ENCODE measurements around the gene GPR42. TPM values are rescaled to one million over a fixed set of nuclear protein-coding genes. Genes with fewer than 3 reads are reported as not detected.
A peak's percentile ranks its signal among the peaks of the same experiment; 100 is the strongest.

GPR42 gene
- total and polyA plus RNA-seq, 11 donors, result not detected

GRCh38 chr19:35419046-35419445, 48.2 kb downstream of the GPR42 start:
- ATAC-seq (no peak), DNase-seq (no peak)
- H3K27me3 ChIP-seq, result peaks cover 0 to 3% (median 0%) of the 10 kb centered on the region in 9 donors
- 83 to 91% (median 85%) methylated on average over 3 of the region's 3 CpGs for WGBS, 4 donors
- H3K36me3 ChIP-seq, result no peaks in the 10 kb centered on the region
- H3K4me3 ChIP-seq, result no peak overlapping the region
- no peak overlapping the region for H3K27ac ChIP-seq
- H3K4me1 ChIP-seq, result peaks cover 0 to 16% (median 0%) of the 10 kb centered on the region in 12 donors
- TF ChIP-seq, protein P1, sequence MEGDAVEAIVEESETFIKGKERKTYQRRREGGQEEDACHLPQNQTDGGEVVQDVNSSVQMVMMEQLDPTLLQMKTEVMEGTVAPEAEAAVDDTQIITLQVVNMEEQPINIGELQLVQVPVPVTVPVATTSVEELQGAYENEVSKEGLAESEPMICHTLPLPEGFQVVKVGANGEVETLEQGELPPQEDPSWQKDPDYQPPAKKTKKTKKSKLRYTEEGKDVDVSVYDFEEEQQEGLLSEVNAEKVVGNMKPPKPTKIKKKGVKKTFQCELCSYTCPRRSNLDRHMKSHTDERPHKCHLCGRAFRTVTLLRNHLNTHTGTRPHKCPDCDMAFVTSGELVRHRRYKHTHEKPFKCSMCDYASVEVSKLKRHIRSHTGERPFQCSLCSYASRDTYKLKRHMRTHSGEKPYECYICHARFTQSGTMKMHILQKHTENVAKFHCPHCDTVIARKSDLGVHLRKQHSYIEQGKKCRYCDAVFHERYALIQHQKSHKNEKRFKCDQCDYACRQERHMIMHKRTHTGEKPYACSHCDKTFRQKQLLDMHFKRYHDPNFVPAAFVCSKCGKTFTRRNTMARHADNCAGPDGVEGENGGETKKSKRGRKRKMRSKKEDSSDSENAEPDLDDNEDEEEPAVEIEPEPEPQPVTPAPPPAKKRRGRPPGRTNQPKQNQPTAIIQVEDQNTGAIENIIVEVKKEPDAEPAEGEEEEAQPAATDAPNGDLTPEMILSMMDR (IDR thresholded peaks at IDR 0.05), result no peak
- no peak for TF ChIP-seq POLR2A (IDR thresholded peaks at IDR 0.05)
- intact Hi-C loops (cut with DNase I), result no loop called here
- H3K9me3 ChIP-seq, result no peaks in the 10 kb centered on the region

- DNase-seq, result no peak
- intact Hi-C loops (cut with DNase I), result loop anchor here in 1 of 10 donors (5.0 kb wide), 1 partner anchor 47 kb away; no protein-coding TSS in a partner anchor
- no peaks in the 10 kb centered on the region for H3K9me3 ChIP-seq
- ATAC-seq, result no peak
- peaks cover 0 to 3% (median 0%) of the 10 kb centered on the region in 9 donors for H3K27me3 ChIP-seq
- peaks cover 0 to 16% (median 0%) of the 10 kb centered on the region in 12 donors for H3K4me1 ChIP-seq
- no peak overlapping the region for H3K27ac ChIP-seq
- 89 to 93% (median 90%) methylated on average over 5 of the region's 5 CpGs for WGBS, 4 donors
- H3K4me3 ChIP-seq, result no peak overlapping the region
- TF ChIP-seq POLR2A (IDR thresholded peaks at IDR 0.05), result no peak
- TF ChIP-seq, protein P1 (IDR thresholded peaks at IDR 0.05), result no peak
- H3K36me3 ChIP-seq, result no peaks in the 10 kb centered on the region
Measured at GRCh38 chr19:35419805-35420204, 48.9 kb downstream of the GPR42 start.

- intact Hi-C loops (cut with DNase I), result loop anchor here in 1 of 10 donors (5.0 kb wide), 1 partner anchor 46 kb away; no protein-coding TSS in a partner anchor
- ATAC-seq (peak in 1 of 4 donors; percentile 18), DNase-seq (no peak)
- TF ChIP-seq, protein P1 (IDR thresholded peaks at IDR 0.05), result no peak
- no peak for TF ChIP-seq POLR2A (IDR thresholded peaks at IDR 0.05)
- 63 to 72% (median 66%) methylated on average over 11 of the region's 11 CpGs for WGBS, 4 donors
- no peak overlapping the region for H3K27ac ChIP-seq
- H3K4me1 ChIP-seq, result peaks cover 0 to 16% (median 0%) of the 10 kb centered on the region in 12 donors
- H3K27me3 ChIP-seq, result peaks cover 0 to 3% (median 0%) of the 10 kb centered on the region in 9 donors
- no peak overlapping the region for H3K4me3 ChIP-seq
- no peaks in the 10 kb centered on the region for H3K9me3 ChIP-seq
- H3K36me3 ChIP-seq, result no peaks in the 10 kb centered on the region
Measured at GRCh38 chr19:35421362-35421761, 50.5 kb downstream of the GPR42 start.

Small RNA genes within 50 kb of the gene (microRNA-seq; reads per million reads assigned to microRNA genes)
- 0 to 0.06 (median 0) reads per million in 4 donors for gene MIR5196

Other genes starting within 250 kb of the GPR42 start
- 10 to 100 TPM in 3 of 9 donors, 1 to 10 TPM in 6; 2.2 to 15.1 (median 6.0) TPM for gene LGI4, start 236.0 kb upstream of the GPR42 start, total RNA-seq
- 10 to 100 TPM in 1 of 2 donors, 1 to 10 TPM in 1; 4.2 to 14.2 TPM for gene LGI4, start 236.0 kb upstream of the GPR42 start, polyA plus RNA-seq
- gene FXYD1, start 232.2 kb upstream of the GPR42 start, total RNA-seq, result 100 to 1,000 TPM; 261 to 631 (median 412) TPM
- gene FXYD1, start 232.2 kb upstream of the GPR42 start, polyA plus RNA-seq, result 100 to 1,000 TPM; 129 to 439 TPM
- under 1 TPM in 3 of 9 donors, not detected in 6; 0.21 to 0.52 (median 0.28) TPM for gene FXYD7, start 227.8 kb upstream of the GPR42 start, total RNA-seq
- not detected for gene FXYD7, start 227.8 kb upstream of the GPR42 start, polyA plus RNA-seq
- 10 to 100 TPM; 15.3 to 87.9 (median 19.5) TPM for gene FXYD5, start 216.3 kb upstream of the GPR42 start, total RNA-seq
- gene FXYD5, start 216.3 kb upstream of the GPR42 start, polyA plus RNA-seq, result 10 to 100 TPM; 31.0 to 59.2 TPM
- not detected for gene FAM187B, start 142.3 kb upstream of the GPR42 start, total RNA-seq
- gene FAM187B, start 142.3 kb upstream of the GPR42 start, polyA plus RNA-seq, result under 1 TPM in 1 of 2 donors, not detected in 1; 0.06 TPM
- gene LSR, start 122.1 kb upstream of the GPR42 start, total RNA-seq, result 1 to 10 TPM; 2.8 to 9.0 (median 5.3) TPM
- 10 to 100 TPM in 1 of 2 donors, 1 to 10 TPM in 1; 4.8 to 10.5 TPM for gene LSR, start 122.1 kb upstream of the GPR42 start, polyA plus RNA-seq
- 100 to 1,000 TPM; 138 to 201 (median 159) TPM for gene USF2, start 102.1 kb upstream of the GPR42 start, total RNA-seq
- 100 to 1,000 TPM; 134 to 251 TPM for gene USF2, start 102.1 kb upstream of the GPR42 start, polyA plus RNA-seq
- gene HAMP, start 88.5 kb upstream of the GPR42 start, total RNA-seq, result 1 to 10 TPM in 2 of 9 donors, under 1 TPM in 2, not detected in 5; 0.19 to 2.4 (median 1.1) TPM
- gene HAMP, start 88.5 kb upstream of the GPR42 start, polyA plus RNA-seq, result 10 to 100 TPM in 1 of 2 donors, not detected in 1; 22.0 TPM
- gene MAG, start 78.9 kb upstream of the GPR42 start, total RNA-seq, result under 1 TPM in 1 of 9 donors, not detected in 8; 0.72 TPM
- gene MAG, start 78.9 kb upstream of the GPR42 start, polyA plus RNA-seq, result under 1 TPM in 1 of 2 donors, not detected in 1; 0.30 TPM
- gene CD22, start 41.9 kb upstream of the GPR42 start, total RNA-seq, result 1 to 10 TPM in 5 of 9 donors, under 1 TPM in 2, not detected in 2; 0.20 to 3.3 (median 1.2) TPM
- gene CD22, start 41.9 kb upstream of the GPR42 start, polyA plus RNA-seq, result under 1 TPM; 0.11 to 0.36 TPM
- not detected for gene FFAR1, start 23.2 kb upstream of the GPR42 start, total RNA-seq
- gene FFAR1, start 23.2 kb upstream of the GPR42 start, polyA plus RNA-seq, result not detected
- gene FFAR3, start 12.6 kb upstream of the GPR42 start, total RNA-seq, result under 1 TPM in 1 of 9 donors, not detected in 8; 0.96 TPM
- under 1 TPM; 0.11 to 0.15 TPM for gene FFAR3, start 12.6 kb upstream of the GPR42 start, polyA plus RNA-seq
- 1 to 10 TPM in 2 of 9 donors, under 1 TPM in 6, not detected in 1; 0.12 to 3.4 (median 0.40) TPM for gene FFAR2, start 77.2 kb downstream of the GPR42 start, total RNA-seq
- under 1 TPM in 1 of 2 donors, not detected in 1; 0.15 TPM for gene FFAR2, start 77.2 kb downstream of the GPR42 start, polyA plus RNA-seq
- not detected for gene KRTDAP, start 119.4 kb downstream of the GPR42 start, total RNA-seq
- gene KRTDAP, start 119.4 kb downstream of the GPR42 start, polyA plus RNA-seq, result not detected
- gene DMKN, start 142.6 kb downstream of the GPR42 start, total RNA-seq, result 10 to 100 TPM in 7 of 9 donors, 1 to 10 TPM in 2; 7.8 to 26.9 (median 12.1) TPM
- gene DMKN, start 142.6 kb downstream of the GPR42 start, polyA plus RNA-seq, result 10 to 100 TPM; 18.2 to 38.8 TPM
- gene SBSN, start 157.2 kb downstream of the GPR42 start, total RNA-seq, result not detected
- not detected for gene SBSN, start 157.2 kb downstream of the GPR42 start, polyA plus RNA-seq
- gene GAPDHS, start 162.4 kb downstream of the GPR42 start, total RNA-seq, result not detected
- not detected for gene GAPDHS, start 162.4 kb downstream of the GPR42 start, polyA plus RNA-seq
- gene TMEM147, start 174.6 kb downstream of the GPR42 start, total RNA-seq, result 100 to 1,000 TPM in 3 of 9 donors, 10 to 100 TPM in 6; 68.9 to 121 (median 81.6) TPM
- gene TMEM147, start 174.6 kb downstream of the GPR42 start, polyA plus RNA-seq, result 100 to 1,000 TPM; 103 to 191 TPM
- gene ATP4A, start 192.6 kb downstream of the GPR42 start, total RNA-seq, result not detected
- gene ATP4A, start 192.6 kb downstream of the GPR42 start, polyA plus RNA-seq, result not detected
- not detected for gene PMIS2, start 215.1 kb downstream of the GPR42 start, total RNA-seq
- gene PMIS2, start 215.1 kb downstream of the GPR42 start, polyA plus RNA-seq, result not detected
- gene HAUS5, start 241.7 kb downstream of the GPR42 start, total RNA-seq, result 1 to 10 TPM; 1.9 to 9.0 (median 3.9) TPM
- gene HAUS5, start 241.7 kb downstream of the GPR42 start, polyA plus RNA-seq, result 1 to 10 TPM; 3.8 to 4.9 TPM

Measured in heart left ventricle (tissue), 16 donors.